Hepatocyte (in vitro differentiated cells): ENCODE results near the gene SBNO1. TPM values are rescaled to one million over a fixed set of nuclear protein-coding genes. Genes with fewer than 3 reads are reported as not detected.

Experiments
- DNase-seq: peaks from one replicate; pipeline ENCODE4 v3.0.0-alpha.2; 2016; ENCODE audit warnings: low spot score
- H2AFZ ChIP-seq: fragments of 200-600 bp; sonication (generic); 2 replicates; pipeline ENCODE4 v1.6.0; 2016; ENCODE audit warnings: antibody characterized with exemption, mild to moderate bottlenecking
- H3K27ac ChIP-seq: fragments of 200-600 bp; sonication (generic); 2 replicates; pipeline ENCODE4 v1.5.1; 2016; ENCODE audit warnings: mild to moderate bottlenecking
- H3K27me3 ChIP-seq: fragments of 200-600 bp; sonication (generic); 2 replicates; pipeline ENCODE4 v1.6.1; 2016
- H3K36me3 ChIP-seq: fragments of 200-600 bp; sonication (generic); replicated peaks from 2 replicates; pipeline ENCODE4 v1.5.1; 2016; ENCODE audit warnings: low read depth; ENCODE audit not compliant: insufficient read depth
- H3K4me1 ChIP-seq: fragments of 200-600 bp; sonication (generic); 2 replicates; pipeline ENCODE4 v1.5.1; 2016; ENCODE audit warnings: mild to moderate bottlenecking, moderate library complexity; ENCODE audit not compliant: insufficient read depth
- H3K4me2 ChIP-seq: fragments of 200-600 bp; sonication (generic); 2 replicates; pipeline ENCODE4 v1.6.0; 2016
- H3K4me3 ChIP-seq: fragments of 200-600 bp; sonication (generic); 2 replicates; pipeline ENCODE4 v1.5.1; 2016; ENCODE audit warnings: mild to moderate bottlenecking
- H3K79me2 ChIP-seq: fragments of 200-600 bp; sonication (generic); 2 replicates; pipeline ENCODE4 v1.6.0; 2017; ENCODE audit warnings: mild to moderate bottlenecking
- H3K9me2 ChIP-seq: fragments of 200-600 bp; sonication (generic); replicated peaks from 2 replicates; pipeline ENCODE4 v1.6.0; 2017; ENCODE audit warnings: mild to moderate bottlenecking; ENCODE audit not compliant: insufficient read depth
- H3K9me3 ChIP-seq: fragments of 200-600 bp; sonication (generic); 2 replicates; pipeline ENCODE4 v1.5.1; 2016; ENCODE audit warnings: low read depth, mild to moderate bottlenecking
- H4K20me1 ChIP-seq: fragments of 200-600 bp; sonication (generic); 2 replicates; pipeline ENCODE4 v1.6.0; 2016; ENCODE audit warnings: mild to moderate bottlenecking; ENCODE audit not compliant: insufficient read depth, poor library complexity, severe bottlenecking
- CTCF ChIP-seq: fragments of 200-600 bp; sonication (generic); IDR thresholded peaks from 2 replicates; pipeline ENCODE4 v1.5.1; 2016; ENCODE audit warnings: antibody characterized with exemption, mild to moderate bottlenecking; ENCODE audit not compliant: poor library complexity
- EZH2 ChIP-seq: fragments of 200-600 bp; sonication (generic); IDR thresholded peaks from 2 replicates; pipeline ENCODE4 v1.6.1; 2016; ENCODE audit warnings: antibody characterized with exemption, mild to moderate bottlenecking, borderline replicate concordance
- EZH2phosphoT487 ChIP-seq: fragments of 200-600 bp; sonication (generic); IDR thresholded peaks from one replicate; pipeline ENCODE4 v1.6.1; 2018; ENCODE audit warnings: antibody characterized with exemption, mild to moderate bottlenecking, low read depth, moderate library complexity; ENCODE audit not compliant: unreplicated experiment, severe bottlenecking
- WGBS: methylation state at CpG from one replicate; pipeline ENCODE4 v1.1.6; 2016; ENCODE audit warnings: low lambda C conversion rate; ENCODE audit errors: missing lambda C conversion rate; 5-methylcytosine and 5-hydroxymethylcytosine counted together
- polyA plus RNA-seq: library from polyadenylated mRNA; unstranded; fragments of >200 nt; fragmentation: Nextera tagmentation; extraction: Ambion mirVana; gene quantifications from 2 replicates; pipeline ENCODE4 v1.2.1, GENCODE V29; 2016
- total RNA-seq: library from RNA; depleted of rRNA; stranded (reverse); fragments of >200 nt; gene quantifications from 2 replicates; pipeline ENCODE4 v1.2.3, GENCODE V29; 2014

The SBNO1 gene
- total and polyA plus RNA-seq, 2 experiments from 2014 or later, result 13.4 to 28.9 TPM

DNA sequence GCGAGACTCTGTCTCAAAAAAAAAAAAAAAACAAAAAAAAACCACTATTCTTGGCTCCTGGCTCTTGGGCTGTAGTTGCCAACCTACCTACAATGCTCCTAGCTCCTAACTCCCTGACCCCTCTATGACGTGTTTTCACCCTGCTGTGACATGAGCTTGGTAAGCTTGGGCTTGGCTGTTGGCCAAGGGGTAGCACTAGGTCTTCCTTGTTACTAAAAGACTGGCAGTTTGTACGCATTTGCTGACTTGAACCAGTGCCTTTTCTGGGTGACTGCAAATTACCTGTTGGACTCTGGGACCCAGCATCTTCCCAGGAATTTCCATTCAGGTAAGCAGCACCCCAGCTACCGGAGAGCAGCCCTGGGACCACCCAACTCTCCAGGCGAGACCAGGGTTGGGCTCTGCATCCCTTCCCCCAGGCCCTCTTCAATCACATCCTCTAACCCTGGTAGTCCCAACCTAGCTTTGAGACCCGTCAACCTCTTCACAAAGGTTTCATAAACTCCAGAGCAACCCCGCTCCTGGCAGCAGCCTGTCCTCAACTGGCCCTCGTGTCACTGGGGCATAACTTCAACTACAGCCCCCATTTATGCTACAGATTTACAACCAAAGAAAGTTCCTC is 101.3 kb downstream of the SBNO1 start:
- H3K9me3 ChIP-seq, result no peaks in the 10 kb centered on the region
- no peaks in the 10 kb centered on the region for H3K27me3 ChIP-seq
- no peaks in the 10 kb centered on the region for H3K36me3 ChIP-seq
- H3K79me2 ChIP-seq, result peaks cover 33% of the 10 kb centered on the region
- no peak overlapping the region for H3K4me2 ChIP-seq
- TF ChIP-seq CTCF (no peak), EZH2phosphoT487 (no peak), EZH2 (no peak)
- H3K4me1 ChIP-seq, result no peaks in the 10 kb centered on the region
- 92% methylated on average over 8 of the region's 8 CpGs for WGBS
- no peaks in the 10 kb centered on the region for H3K9me2 ChIP-seq
- H2AFZ ChIP-seq, result no peak overlapping the region
- no peak overlapping the region for H3K27ac ChIP-seq
- DNase-seq, result no peak
- H3K4me3 ChIP-seq, result no peak overlapping the region
- H4K20me1 ChIP-seq, result peaks cover 22% of the 10 kb centered on the region

DNA sequence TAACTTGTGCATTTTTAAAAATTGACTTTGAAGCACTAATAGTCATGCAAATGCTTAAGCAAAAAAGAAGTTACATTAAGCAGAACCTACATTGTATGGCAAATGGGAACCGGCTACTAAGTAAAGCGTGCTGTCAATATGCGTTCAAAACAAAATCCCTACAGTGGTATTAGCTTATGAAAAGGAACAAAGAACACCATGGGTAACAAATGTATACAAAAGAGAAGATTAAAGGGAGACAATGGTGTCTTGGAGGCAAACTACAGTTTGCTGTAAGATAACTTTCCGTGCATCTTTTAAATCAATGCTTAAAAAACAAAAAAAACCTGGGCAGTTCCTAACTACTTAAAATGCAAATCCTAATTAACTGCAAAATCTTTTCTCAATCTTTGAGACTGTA is 103.5 kb downstream of the SBNO1 start:
- Histone ChIP-seq H3K4me1 (no peaks in the 10 kb centered on the region), H3K36me3 (no peaks in the 10 kb centered on the region), H3K27me3 (no peaks in the 10 kb centered on the region), H3K79me2 (peaks cover 15% of the 10 kb centered on the region), H4K20me1 (peaks cover 9% of the 10 kb centered on the region), H2AFZ (no peak overlapping the region), H3K4me2 (no peak overlapping the region), H3K27ac (no peak overlapping the region), H3K9me2 (no peaks in the 10 kb centered on the region), H3K9me3 (no peaks in the 10 kb centered on the region), H3K4me3 (no peak overlapping the region)
- WGBS, result 88% methylated on average over 4 of the region's 4 CpGs
- TF ChIP-seq CTCF (no peak), EZH2 (no peak), EZH2phosphoT487 (no peak)
- no peak for DNase-seq

DNA sequence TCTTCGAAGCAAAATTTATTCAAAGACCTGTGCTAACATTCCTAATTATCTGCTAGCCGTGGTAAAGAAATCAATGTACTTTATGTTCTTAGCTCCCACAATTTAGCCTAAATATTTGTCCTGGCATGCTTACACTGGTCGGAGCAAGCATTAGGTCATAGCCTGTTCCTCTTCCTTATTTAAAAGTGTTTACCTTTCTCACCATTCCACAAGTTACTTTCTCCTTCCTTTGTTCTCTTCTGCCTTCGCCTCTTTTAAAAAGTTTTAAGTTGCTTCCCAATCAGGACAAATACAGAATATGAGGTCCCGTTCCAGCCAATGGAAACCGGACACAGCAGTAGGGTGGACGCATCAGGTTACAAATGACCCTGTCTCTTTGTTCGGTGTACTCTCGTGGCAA is 104.6 kb downstream of the SBNO1 start:
- Histone ChIP-seq H3K4me3 (no peak overlapping the region), H3K9me3 (no peaks in the 10 kb centered on the region), H3K79me2 (peaks cover 22% of the 10 kb centered on the region), H3K36me3 (no peaks in the 10 kb centered on the region), H3K27me3 (no peaks in the 10 kb centered on the region), H3K9me2 (no peaks in the 10 kb centered on the region), H3K27ac (peak overlapping the region; percentile 23), H3K4me2 (no peak overlapping the region), H2AFZ (no peak overlapping the region), H3K4me1 (no peaks in the 10 kb centered on the region), H4K20me1 (peaks cover 9% of the 10 kb centered on the region)
- no peak for DNase-seq
- WGBS, result 60% methylated on average over 9 of the region's 9 CpGs
- TF ChIP-seq EZH2 (no peak), EZH2phosphoT487 (no peak), CTCF (no peak)
